HepG2 (cell line): Measurements from ENCODE around the gene CXADR. TPM values are rescaled to one million over a fixed set of nuclear protein-coding genes. Genes with fewer than 3 reads are reported as not detected.

Experiments
- ATF1 ChIP-seq: IDR thresholded peaks from 2 replicates; pipeline ENCODE4 v1.6.1; 2016; ENCODE audit warnings: mild to moderate bottlenecking, control low read depth
- EHMT2 ChIP-seq: fragments of 200-600 bp; sonication (generic); IDR thresholded peaks from 2 replicates; pipeline ENCODE4 v1.7.0; 2017; ENCODE audit warnings: antibody characterized with exemption, low read depth, low read length, borderline replicate concordance
- GTF2F1 ChIP-seq: fragments of 150-350 bp; IDR thresholded peaks from 2 replicates; pipeline ENCODE4 v1.6.1; 2014; ENCODE audit warnings: low read length
- JUN ChIP-seq: sonication (generic); formaldehyde crosslinking; IDR thresholded peaks from 2 replicates; pipeline ENCODE4 v1.4.0; 2020; ENCODE audit warnings: mild to moderate bottlenecking, missing genetic modification reagents
- KAT7 ChIP-seq: IDR thresholded peaks from 2 replicates; pipeline ENCODE4 v1.6.1; 2018; ENCODE audit warnings: borderline replicate concordance, missing compliant biosample characterization
- KDM2A ChIP-seq: sonication (generic); formaldehyde crosslinking; IDR thresholded peaks from 2 replicates; pipeline ENCODE4 v1.4.0; 2020; ENCODE audit warnings: low read depth, missing genetic modification reagents, borderline replicate concordance
- MIER2 ChIP-seq: IDR thresholded peaks from 2 replicates; pipeline ENCODE4 v1.6.1; 2016; ENCODE audit warnings: missing biosample characterization, missing genetic modification reagents
- NR3C1 ChIP-seq: sonication (generic); formaldehyde crosslinking; IDR thresholded peaks from 2 replicates; pipeline ENCODE4 v1.4.0; 2020; ENCODE audit warnings: missing genetic modification reagents
- PHB2 ChIP-seq: fragments of 450-650 bp; IDR thresholded peaks from 2 replicates; pipeline ENCODE4 v1.6.1; 2018; ENCODE audit not compliant: partially characterized antibody
- POLR2AphosphoS5 ChIP-seq: IDR thresholded peaks from 2 replicates; pipeline ENCODE4 v1.6.1; 2012; ENCODE audit warnings: low read depth, low read length
- PPARG ChIP-seq: conservative IDR thresholded peaks from 2 replicates; pipeline ENCODE4 v1.6.1; 2016; ENCODE audit warnings: missing biosample characterization, missing genetic modification reagents
- SRSF1 ChIP-seq: fragments of 200-400 bp; formaldehyde crosslinking; optimal IDR thresholded peaks from 2 replicates; pipeline ENCODE3; 2017; ENCODE audit warnings: mild to moderate bottlenecking, low read depth, low read length, moderate library complexity
- SRSF9 ChIP-seq: fragments of 200-400 bp; formaldehyde crosslinking; IDR thresholded peaks from 2 replicates; pipeline ENCODE4 v1.6.1; 2018; ENCODE audit warnings: borderline replicate concordance, mild to moderate bottlenecking, low read depth, low read length; ENCODE audit not compliant: insufficient read depth, poor library complexity, severe bottlenecking
- TAF15 ChIP-seq: fragments of 200-400 bp; formaldehyde crosslinking; IDR thresholded peaks from one replicate; pipeline ENCODE4 v1.6.1; 2018; ENCODE audit warnings: mild to moderate bottlenecking, low read depth, low read length; ENCODE audit not compliant: poor library complexity, severe bottlenecking
- TARDBP ChIP-seq: sonication (generic); formaldehyde crosslinking; IDR thresholded peaks from 2 replicates; pipeline ENCODE4 v1.8.0; 2022; ENCODE audit warnings: mild to moderate bottlenecking, missing genetic modification reagents
- ZNF136 ChIP-seq: sonication (generic); formaldehyde crosslinking; IDR thresholded peaks from 2 replicates; pipeline ENCODE4 v1.8.1; 2022; ENCODE audit warnings: low read depth, mild to moderate bottlenecking, moderate library complexity, missing genetic modification reagents
- ZNF143 ChIP-seq: sonication (generic); formaldehyde crosslinking; IDR thresholded peaks from 2 replicates; pipeline ENCODE4 v1.4.0; 2020; ENCODE audit warnings: missing genetic modification reagents
- ZNF354B ChIP-seq: sonication (generic); formaldehyde crosslinking; IDR thresholded peaks from 2 replicates; pipeline ENCODE4 v1.8.0; 2022; ENCODE audit warnings: mild to moderate bottlenecking, missing genetic modification reagents
- ZNF569 ChIP-seq: sonication (generic); formaldehyde crosslinking; IDR thresholded peaks from 2 replicates; pipeline ENCODE4 v1.5.0; 2020; ENCODE audit warnings: mild to moderate bottlenecking, missing genetic modification reagents, moderate library complexity, borderline replicate concordance
- ZNF589 ChIP-seq: sonication (generic); formaldehyde crosslinking; conservative IDR thresholded peaks from 2 replicates; pipeline ENCODE4 v1.8.0; 2022; ENCODE audit warnings: mild to moderate bottlenecking, moderate library complexity, missing genetic modification reagents
- ZNF83 ChIP-seq: sonication (generic); formaldehyde crosslinking; IDR thresholded peaks from 2 replicates; pipeline ENCODE4 v1.4.0; 2020; ENCODE audit warnings: missing genetic modification reagents, mild to moderate bottlenecking, borderline replicate concordance
- polyA plus RNA-seq, 8 experiments: library from polyadenylated mRNA; depleted of rRNA in 3 of 8; stranded (reverse) in 7 of 8; unstranded in 1 of 8; fragments of >200 nt; fragmentation: Illumina TruSeq in 4 of 8; extraction: Trizol in 4 of 8; gene quantifications; 2 replicates each; pipeline versions ENCODE4 v1.2.1 to v1.2.3, GENCODE V29; 2011 to 2016; ENCODE audit warnings: low read depth in 4 of 8, missing spikeins in 1 of 8, mixed read lengths in 1 of 8; ENCODE audit not compliant: insufficient read depth in 1 of 8
- total RNA-seq, 5 experiments: library from RNA; depleted of rRNA; stranded (reverse); fragments of >200 nt; fragmentation: Illumina TruSeq; extraction: Trizol; gene quantifications; 2 replicates each; pipeline ENCODE4 v1.2.3, GENCODE V29; 2016; ENCODE audit warnings: low read depth in 1 of 5
- TF ChIP-seq, protein P1 (sequence below): sonication (generic); formaldehyde crosslinking; IDR thresholded peaks from 2 replicates; pipeline ENCODE4 v1.5.0; 2020; ENCODE audit warnings: mild to moderate bottlenecking, missing genetic modification reagents, moderate library complexity
- TF ChIP-seq, protein P2 (sequence below): sonication (generic); formaldehyde crosslinking; IDR thresholded peaks from 2 replicates; pipeline ENCODE4 v1.8.1; 2022; ENCODE audit warnings: low read depth, mild to moderate bottlenecking, missing genetic modification reagents
- TF ChIP-seq, protein P3 (sequence below): sonication (generic); formaldehyde crosslinking; IDR thresholded peaks from 2 replicates; pipeline ENCODE4 v1.4.0; 2020; ENCODE audit warnings: missing genetic modification reagents, mild to moderate bottlenecking, borderline replicate concordance

CXADR gene
- total and polyA plus RNA-seq, 2 of the 13 experiments (the other 11 are each of a cell fraction or from before 2014, with no cell fraction given): 86.8 to 110 TPM

DNA sequence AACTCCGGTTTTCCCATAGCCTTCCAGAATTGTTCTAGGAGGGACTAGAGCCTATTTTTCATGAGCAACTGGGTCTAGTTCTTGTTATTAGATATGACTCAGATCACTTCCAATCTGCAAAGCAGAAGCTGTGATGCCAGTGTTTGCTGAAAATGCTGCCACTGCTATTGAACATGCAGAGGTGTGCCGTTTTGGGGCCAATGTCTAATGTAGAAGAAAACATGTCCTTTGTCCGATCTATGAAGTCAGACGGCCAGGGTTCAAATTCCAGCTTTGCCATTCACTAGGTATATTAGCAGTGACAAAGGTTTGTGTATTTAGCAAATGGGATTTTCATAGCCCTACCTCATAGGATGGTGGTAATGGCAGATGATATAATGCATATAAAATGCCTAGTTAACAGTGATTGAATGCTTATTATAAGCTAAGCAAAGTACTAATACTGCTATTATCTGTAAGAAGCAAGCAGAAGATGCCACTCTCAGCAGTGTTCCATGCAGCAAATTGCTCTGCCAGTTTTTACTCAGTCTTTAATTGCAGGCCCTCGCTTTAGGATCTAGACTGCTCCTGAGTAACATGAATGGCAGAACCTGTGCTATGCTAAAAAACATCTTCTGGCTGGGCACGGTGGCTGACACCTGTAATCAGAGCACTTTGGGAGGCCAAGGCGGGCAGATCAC lies 40.1 kb upstream of the CXADR start (continued):
- no peak for TF ChIP-seq SRSF9
- no peak for TF ChIP-seq NR3C1 (CRISPR knock-in tag)
- no peak for TF ChIP-seq SRSF1
- no peak for TF ChIP-seq ZNF83 (CRISPR knock-in tag)
- peak; percentile 96 for TF ChIP-seq JUN (CRISPR knock-in tag)
- no peak for TF ChIP-seq ZNF569
- no peak for TF ChIP-seq GTF2F1
- no peak for TF ChIP-seq ZNF354B (CRISPR knock-in tag)
- TF ChIP-seq ZNF136 (CRISPR knock-in tag): no peak
- TF ChIP-seq, protein P1, sequence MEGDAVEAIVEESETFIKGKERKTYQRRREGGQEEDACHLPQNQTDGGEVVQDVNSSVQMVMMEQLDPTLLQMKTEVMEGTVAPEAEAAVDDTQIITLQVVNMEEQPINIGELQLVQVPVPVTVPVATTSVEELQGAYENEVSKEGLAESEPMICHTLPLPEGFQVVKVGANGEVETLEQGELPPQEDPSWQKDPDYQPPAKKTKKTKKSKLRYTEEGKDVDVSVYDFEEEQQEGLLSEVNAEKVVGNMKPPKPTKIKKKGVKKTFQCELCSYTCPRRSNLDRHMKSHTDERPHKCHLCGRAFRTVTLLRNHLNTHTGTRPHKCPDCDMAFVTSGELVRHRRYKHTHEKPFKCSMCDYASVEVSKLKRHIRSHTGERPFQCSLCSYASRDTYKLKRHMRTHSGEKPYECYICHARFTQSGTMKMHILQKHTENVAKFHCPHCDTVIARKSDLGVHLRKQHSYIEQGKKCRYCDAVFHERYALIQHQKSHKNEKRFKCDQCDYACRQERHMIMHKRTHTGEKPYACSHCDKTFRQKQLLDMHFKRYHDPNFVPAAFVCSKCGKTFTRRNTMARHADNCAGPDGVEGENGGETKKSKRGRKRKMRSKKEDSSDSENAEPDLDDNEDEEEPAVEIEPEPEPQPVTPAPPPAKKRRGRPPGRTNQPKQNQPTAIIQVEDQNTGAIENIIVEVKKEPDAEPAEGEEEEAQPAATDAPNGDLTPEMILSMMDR (CRISPR knock-in tag): no peak
- no peak for TF ChIP-seq ATF1 (CRISPR knock-in tag)
- TF ChIP-seq, protein P2, sequence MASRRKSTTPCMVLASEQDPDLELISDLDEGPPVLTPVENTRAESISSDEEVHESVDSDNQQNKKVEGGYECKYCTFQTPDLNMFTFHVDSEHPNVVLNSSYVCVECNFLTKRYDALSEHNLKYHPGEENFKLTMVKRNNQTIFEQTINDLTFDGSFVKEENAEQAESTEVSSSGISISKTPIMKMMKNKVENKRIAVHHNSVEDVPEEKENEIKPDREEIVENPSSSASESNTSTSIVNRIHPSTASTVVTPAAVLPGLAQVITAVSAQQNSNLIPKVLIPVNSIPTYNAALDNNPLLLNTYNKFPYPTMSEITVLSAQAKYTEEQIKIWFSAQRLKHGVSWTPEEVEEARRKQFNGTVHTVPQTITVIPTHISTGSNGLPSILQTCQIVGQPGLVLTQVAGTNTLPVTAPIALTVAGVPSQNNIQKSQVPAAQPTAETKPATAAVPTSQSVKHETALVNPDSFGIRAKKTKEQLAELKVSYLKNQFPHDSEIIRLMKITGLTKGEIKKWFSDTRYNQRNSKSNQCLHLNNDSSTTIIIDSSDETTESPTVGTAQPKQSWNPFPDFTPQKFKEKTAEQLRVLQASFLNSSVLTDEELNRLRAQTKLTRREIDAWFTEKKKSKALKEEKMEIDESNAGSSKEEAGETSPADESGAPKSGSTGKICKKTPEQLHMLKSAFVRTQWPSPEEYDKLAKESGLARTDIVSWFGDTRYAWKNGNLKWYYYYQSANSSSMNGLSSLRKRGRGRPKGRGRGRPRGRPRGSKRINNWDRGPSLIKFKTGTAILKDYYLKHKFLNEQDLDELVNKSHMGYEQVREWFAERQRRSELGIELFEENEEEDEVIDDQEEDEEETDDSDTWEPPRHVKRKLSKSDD: no peak
- no peak for TF ChIP-seq KDM2A (CRISPR knock-in tag)
- TF ChIP-seq, protein P3, sequence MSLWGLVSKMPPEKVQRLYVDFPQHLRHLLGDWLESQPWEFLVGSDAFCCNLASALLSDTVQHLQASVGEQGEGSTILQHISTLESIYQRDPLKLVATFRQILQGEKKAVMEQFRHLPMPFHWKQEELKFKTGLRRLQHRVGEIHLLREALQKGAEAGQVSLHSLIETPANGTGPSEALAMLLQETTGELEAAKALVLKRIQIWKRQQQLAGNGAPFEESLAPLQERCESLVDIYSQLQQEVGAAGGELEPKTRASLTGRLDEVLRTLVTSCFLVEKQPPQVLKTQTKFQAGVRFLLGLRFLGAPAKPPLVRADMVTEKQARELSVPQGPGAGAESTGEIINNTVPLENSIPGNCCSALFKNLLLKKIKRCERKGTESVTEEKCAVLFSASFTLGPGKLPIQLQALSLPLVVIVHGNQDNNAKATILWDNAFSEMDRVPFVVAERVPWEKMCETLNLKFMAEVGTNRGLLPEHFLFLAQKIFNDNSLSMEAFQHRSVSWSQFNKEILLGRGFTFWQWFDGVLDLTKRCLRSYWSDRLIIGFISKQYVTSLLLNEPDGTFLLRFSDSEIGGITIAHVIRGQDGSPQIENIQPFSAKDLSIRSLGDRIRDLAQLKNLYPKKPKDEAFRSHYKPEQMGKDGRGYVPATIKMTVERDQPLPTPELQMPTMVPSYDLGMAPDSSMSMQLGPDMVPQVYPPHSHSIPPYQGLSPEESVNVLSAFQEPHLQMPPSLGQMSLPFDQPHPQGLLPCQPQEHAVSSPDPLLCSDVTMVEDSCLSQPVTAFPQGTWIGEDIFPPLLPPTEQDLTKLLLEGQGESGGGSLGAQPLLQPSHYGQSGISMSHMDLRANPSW (CRISPR knock-in tag): no peak; the same call in 1 of the 2 replicates
- TF ChIP-seq ZNF589 (CRISPR knock-in tag): no peak
- peak; percentile 80 for TF ChIP-seq PPARG
- TF ChIP-seq ZNF143 (CRISPR knock-in tag): no peak
- TF ChIP-seq POLR2AphosphoS5: no peak; the same call in 1 of the 2 replicates
- TF ChIP-seq EHMT2: peak; percentile 71; the same call in 1 of the 2 replicates
- no peak for TF ChIP-seq PHB2
- no peak for TF ChIP-seq TAF15
- TF ChIP-seq MIER2 (CRISPR knock-in tag): peak; percentile 64; the same call in 1 of the 2 replicates
- TF ChIP-seq KAT7 (CRISPR knock-in tag): no peak
- TF ChIP-seq TARDBP (CRISPR knock-in tag): peak; percentile 84; the same call in 1 of the 2 replicates
